Measurements from ENCODE around the gene ATAD3B. TPM values are rescaled to one million over a fixed set of nuclear protein-coding genes. Genes with fewer than 3 reads are reported as not detected.

ATAD3B gene
- total and polyA plus RNA-seq, 2 of the 13 experiments (the other 11 are each of a cell fraction or from before 2014, with no cell fraction given) = 9.6 to 31.1 TPM

DNA sequence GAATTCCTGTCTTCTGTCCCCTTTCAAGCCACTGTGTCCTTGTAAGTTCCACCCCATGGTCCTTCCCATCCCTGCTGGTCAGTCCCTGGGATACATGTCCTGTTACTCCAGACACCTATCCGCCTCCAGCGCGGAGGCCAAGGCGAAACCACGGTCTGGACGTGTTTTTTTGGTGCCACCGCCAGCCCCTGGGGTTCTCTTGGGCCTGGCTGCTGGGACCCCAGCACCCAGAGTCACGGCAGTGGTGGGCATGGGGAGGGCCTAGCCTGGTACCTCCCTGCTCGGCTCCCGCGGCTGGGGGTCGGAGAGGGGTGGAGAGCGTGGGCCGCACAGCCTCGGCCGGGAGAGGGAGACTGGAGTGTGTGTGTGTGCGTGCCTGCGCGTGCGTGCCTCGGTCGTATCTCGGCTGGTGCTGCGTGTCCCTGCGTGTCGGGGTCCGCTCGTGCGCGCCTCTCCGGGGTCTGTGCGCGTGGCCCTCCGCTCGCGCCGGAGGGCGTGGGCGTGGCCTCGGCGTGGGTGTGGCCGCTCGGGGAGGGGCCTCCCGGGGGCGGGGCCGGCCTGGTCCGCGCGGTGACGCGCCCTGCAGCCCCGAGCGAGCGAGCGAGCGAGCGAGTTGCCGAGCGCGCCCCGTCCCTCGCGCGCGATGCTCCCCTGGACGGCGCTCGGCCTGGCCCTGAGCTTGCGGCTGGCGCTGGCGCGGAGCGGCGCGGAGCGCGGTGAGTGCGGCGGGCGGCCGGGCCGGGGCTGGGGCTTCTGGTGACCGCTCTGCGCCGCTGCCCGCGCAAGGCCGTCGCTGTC is 36.3 kb upstream of the ATAD3B start, which contains the start of gene VWA1 (continued):
- TF ChIP-seq SNAPC4 (CRISPR knock-in tag; IDR thresholded peaks at IDR 0.05) (no peak), CENPX (CRISPR knock-in tag; IDR thresholded peaks at IDR 0.05) (no peak), TBX2 (CRISPR knock-in tag; IDR thresholded peaks at IDR 0.05; ENCODE audit: borderline replicate concordance) (peak; percentile 75), ZIK1 (CRISPR knock-in tag; IDR thresholded peaks at IDR 0.05; ENCODE audit: borderline replicate concordance, low read depth) (peak; percentile 57; the same call in 1 of the 2 replicates), ZBTB38 (CRISPR knock-in tag; IDR thresholded peaks at IDR 0.05) (peak; percentile 85), KDM5A (IDR thresholded peaks at IDR 0.05; ENCODE audit: borderline replicate concordance, low read length) (peak; percentile 29; the same call in 1 of the 2 replicates), ZSCAN21 (CRISPR knock-in tag; IDR thresholded peaks at IDR 0.05; ENCODE audit: borderline replicate concordance) (peak; percentile 80; the same call in 1 of the 2 replicates), ZKSCAN8 (CRISPR knock-in tag; IDR thresholded peaks at IDR 0.05; ENCODE audit: borderline replicate concordance) (no peak), ZNF205 (CRISPR knock-in tag; IDR thresholded peaks at IDR 0.05) (peak; percentile 70; the same call in 1 of the 2 replicates), ZNF646 (CRISPR knock-in tag; IDR thresholded peaks at IDR 0.05) (no peak), ZNF724P (CRISPR knock-in tag; IDR thresholded peaks at IDR 0.05; ENCODE audit: borderline replicate concordance) (no peak), ZFP37 (CRISPR knock-in tag; IDR thresholded peaks at IDR 0.05; ENCODE audit: borderline replicate concordance) (no peak), ATF2 (CRISPR knock-in tag; IDR thresholded peaks at IDR 0.05) (no peak), NFKB2 (CRISPR knock-in tag; IDR thresholded peaks at IDR 0.05; ENCODE audit: borderline replicate concordance) (no peak)
